HFF-Myc (cell line): ENCODE measurements around the gene GPR37.

ENCODE experiments used
- DNase-seq: peaks from one replicate; pipeline ENCODE4 v3.0.0-alpha.2; 2011; ENCODE audit warnings: low read depth; ENCODE audit errors: extremely low read depth
- H3K4me3 ChIP-seq: replicated peaks from 2 replicates; pipeline ENCODE4 v1.5.1; 2011; ENCODE audit warnings: low read depth, mild to moderate bottlenecking, control low read depth, low read length
- CTCF ChIP-seq: IDR thresholded peaks from 2 replicates; pipeline ENCODE4 v1.5.1; 2012; ENCODE audit warnings: mild to moderate bottlenecking, low read depth, low read length, control low read depth; ENCODE audit errors: missing control alignments

Gene GPR37

DNA sequence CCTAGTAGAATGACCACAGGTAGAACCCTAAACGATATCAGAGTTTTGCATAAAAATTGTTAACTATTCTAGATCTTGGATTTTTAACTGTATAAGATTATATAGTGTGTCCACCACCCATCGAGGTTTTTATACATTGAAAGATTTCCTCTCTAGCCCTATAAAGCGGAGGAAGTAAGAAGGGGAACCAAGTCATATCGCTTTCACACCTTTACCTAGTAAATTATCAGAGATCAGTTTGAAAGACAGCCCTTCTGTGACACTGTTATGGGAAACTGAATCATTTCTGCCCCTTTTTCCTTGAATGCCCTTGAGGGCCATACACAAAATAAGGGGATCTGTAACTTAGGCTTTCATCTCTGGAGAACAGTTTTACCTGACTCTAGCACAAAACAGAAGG, 8.3 kb upstream of the GPR37 start:
- TF ChIP-seq CTCF, result no peak
- no peak for DNase-seq
- H3K4me3 ChIP-seq, result no peak overlapping the region

GRCh38 chr7:124773339-124773738, 7.7 kb upstream of the GPR37 start:
- no peak overlapping the region for H3K4me3 ChIP-seq
- no peak for DNase-seq
- no peak for TF ChIP-seq CTCF

- no peak for DNase-seq
- no peak for TF ChIP-seq CTCF
- H3K4me3 ChIP-seq, result no peak overlapping the region
Measured at GRCh38 chr7:124769136-124769535, 3.5 kb upstream of the GPR37 start.

- TF ChIP-seq CTCF, result no peak
- H3K4me3 ChIP-seq, result no peak overlapping the region
- DNase-seq, result no peak
Measured at GRCh38 chr7:124768525-124768924, 2.9 kb upstream of the GPR37 start.

- no peak for TF ChIP-seq CTCF
- DNase-seq, result no peak
- peak overlapping the region; percentile 38 for H3K4me3 ChIP-seq
Measured at GRCh38 chr7:124764847-124765400, 668 bp downstream of the GPR37 start.

- TF ChIP-seq CTCF, result no peak
- peak overlapping the region; percentile 38 for H3K4me3 ChIP-seq
- DNase-seq, result no peak
Measured at GRCh38 chr7:124764051-124764846, 1.3 kb downstream of the GPR37 start.
